Lower lobe of right lung (tissue), 2 donors: ENCODE data around the gene NCKAP1. TPM values are rescaled to one million over a fixed set of nuclear protein-coding genes. Genes with fewer than 3 reads are reported as not detected.
A peak's percentile ranks its signal among the peaks of the same experiment; 100 is the strongest.

Source experiments
- ATAC-seq, 2 donors: fragments of 200-7000 bp; cut with Tn5 transposase; one replicate each; pipeline ENCODE4 v1.9.1; 2020 to 2022; ENCODE audit warnings: mild to moderate bottlenecking in 2 of 2, moderate library complexity in 2 of 2
- DNase-seq: peaks from one replicate; pipeline ENCODE4 v3.0.0-alpha.2; 2020
- H3K27ac ChIP-seq: fragments of 200-600 bp; one replicate; pipeline ENCODE4 v1.8.0; 2022
- H3K27me3 ChIP-seq: fragments of 200-600 bp; one replicate; pipeline ENCODE4 v1.8.0; 2022; ENCODE audit warnings: low read depth
- H3K36me3 ChIP-seq: fragments of 200-600 bp; one replicate; pipeline ENCODE4 v1.8.0; 2022; ENCODE audit warnings: mild to moderate bottlenecking
- H3K4me1 ChIP-seq: fragments of 200-600 bp; one replicate; pipeline ENCODE4 v1.8.0; 2022
- H3K4me3 ChIP-seq: fragments of 200-600 bp; one replicate; pipeline ENCODE4 v1.8.0; 2022; ENCODE audit warnings: mild to moderate bottlenecking
- H3K9me3 ChIP-seq: fragments of 200-600 bp; one replicate; pipeline ENCODE4 v1.8.0; 2022
- intact Hi-C: fragments of 100-400 bp; cut with DNase I; formaldehyde crosslinking; loops from one replicate; pipeline ENCODE4 v1.11.0; 2022
- total RNA-seq: library from RNA; stranded (reverse); fragmentation: NEBNext Ultra II Directional; extraction: Animal tissue kit (Norgen Biotek cat#: 25700); gene quantifications from one replicate; pipeline ENCODE4 v1.2.1, GENCODE V29; 2021
- TF ChIP-seq, protein P1 (sequence below): fragments of 200-600 bp; IDR thresholded peaks from one replicate; pipeline ENCODE4 v1.8.0; 2022; ENCODE audit warnings: antibody characterized with exemption, mild to moderate bottlenecking
- donor health status: DM: no; HTN: yes; CAD: no; lungs with severe emphysema.

Gene NCKAP1
- total RNA-seq, 1 donor from 2014 or later = 96.8 TPM

DNA sequence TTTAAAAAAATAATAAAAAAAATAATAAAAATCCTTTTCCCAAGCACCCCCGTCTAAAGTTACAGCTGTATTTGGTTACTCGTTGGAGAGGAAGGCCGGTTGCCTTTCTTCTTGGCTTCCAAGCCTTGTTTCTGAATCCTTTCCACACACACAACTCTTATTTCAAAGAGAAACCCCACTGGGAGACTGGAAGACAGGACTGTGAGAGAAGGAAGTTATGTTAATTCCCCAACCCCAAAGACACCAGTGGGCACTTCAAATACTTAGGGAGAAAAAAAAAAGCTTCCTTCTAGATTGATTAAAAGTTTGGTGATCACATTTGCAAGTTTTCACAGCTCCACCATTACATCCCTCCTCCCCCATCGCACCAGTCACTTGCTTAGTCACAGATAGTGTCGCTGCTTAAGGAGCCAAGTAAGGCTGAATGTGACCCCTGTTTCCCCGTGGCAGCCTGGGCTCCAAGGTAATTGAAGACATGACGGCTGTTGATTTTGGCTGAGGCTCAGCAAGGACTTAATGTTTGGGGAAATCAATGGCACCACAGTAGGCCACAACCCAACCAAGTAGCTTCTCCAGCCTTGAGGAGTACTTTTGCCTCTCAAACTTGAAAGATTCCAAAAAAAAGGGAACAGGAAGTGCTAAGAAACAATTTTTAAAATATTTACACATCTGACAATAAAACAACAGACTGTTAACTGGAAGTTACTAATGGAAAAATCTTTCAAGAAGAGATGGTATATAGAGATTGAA lies 131.0 kb downstream of the NCKAP1 start:
- Histone ChIP-seq H3K27me3 (no peaks in the 10 kb centered on the region), H3K9me3 (no peaks in the 10 kb centered on the region), H3K4me3 (no peak overlapping the region), H3K4me1 (no peaks in the 10 kb centered on the region), H3K36me3 (peaks cover 8% of the 10 kb centered on the region), H3K27ac (no peak overlapping the region)
- ATAC-seq (no peak), DNase-seq (no peak)
- intact Hi-C loops = no loop called here
- TF ChIP-seq, protein P1, sequence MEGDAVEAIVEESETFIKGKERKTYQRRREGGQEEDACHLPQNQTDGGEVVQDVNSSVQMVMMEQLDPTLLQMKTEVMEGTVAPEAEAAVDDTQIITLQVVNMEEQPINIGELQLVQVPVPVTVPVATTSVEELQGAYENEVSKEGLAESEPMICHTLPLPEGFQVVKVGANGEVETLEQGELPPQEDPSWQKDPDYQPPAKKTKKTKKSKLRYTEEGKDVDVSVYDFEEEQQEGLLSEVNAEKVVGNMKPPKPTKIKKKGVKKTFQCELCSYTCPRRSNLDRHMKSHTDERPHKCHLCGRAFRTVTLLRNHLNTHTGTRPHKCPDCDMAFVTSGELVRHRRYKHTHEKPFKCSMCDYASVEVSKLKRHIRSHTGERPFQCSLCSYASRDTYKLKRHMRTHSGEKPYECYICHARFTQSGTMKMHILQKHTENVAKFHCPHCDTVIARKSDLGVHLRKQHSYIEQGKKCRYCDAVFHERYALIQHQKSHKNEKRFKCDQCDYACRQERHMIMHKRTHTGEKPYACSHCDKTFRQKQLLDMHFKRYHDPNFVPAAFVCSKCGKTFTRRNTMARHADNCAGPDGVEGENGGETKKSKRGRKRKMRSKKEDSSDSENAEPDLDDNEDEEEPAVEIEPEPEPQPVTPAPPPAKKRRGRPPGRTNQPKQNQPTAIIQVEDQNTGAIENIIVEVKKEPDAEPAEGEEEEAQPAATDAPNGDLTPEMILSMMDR = no peak

DNA sequence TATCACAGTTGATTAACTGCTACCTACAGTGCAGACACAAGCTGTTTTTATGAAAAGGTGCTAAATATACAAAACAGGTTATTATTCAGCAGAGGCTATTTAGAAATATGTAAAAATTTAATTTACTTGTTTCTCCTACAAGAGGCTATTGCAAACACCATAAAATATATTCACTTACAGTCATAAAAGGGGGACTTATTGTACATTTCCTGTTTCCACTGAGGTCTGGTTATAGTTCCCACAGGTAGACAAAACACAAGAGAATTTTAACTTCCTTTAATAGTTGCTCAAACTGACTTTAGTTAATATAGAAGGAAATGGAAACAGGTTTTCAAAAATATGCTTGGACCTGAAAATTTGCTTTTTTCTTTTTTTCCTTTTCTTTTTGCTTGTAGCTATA lies 131.8 kb downstream of the NCKAP1 start:
- Histone ChIP-seq H3K9me3 (no peaks in the 10 kb centered on the region), H3K4me3 (no peak overlapping the region), H3K4me1 (no peaks in the 10 kb centered on the region), H3K27ac (no peak overlapping the region), H3K36me3 (peaks cover 8% of the 10 kb centered on the region), H3K27me3 (no peaks in the 10 kb centered on the region)
- DNase-seq (no peak), ATAC-seq (no peak)
- intact Hi-C loops = no loop called here
- TF ChIP-seq, protein P1 = no peak

DNA sequence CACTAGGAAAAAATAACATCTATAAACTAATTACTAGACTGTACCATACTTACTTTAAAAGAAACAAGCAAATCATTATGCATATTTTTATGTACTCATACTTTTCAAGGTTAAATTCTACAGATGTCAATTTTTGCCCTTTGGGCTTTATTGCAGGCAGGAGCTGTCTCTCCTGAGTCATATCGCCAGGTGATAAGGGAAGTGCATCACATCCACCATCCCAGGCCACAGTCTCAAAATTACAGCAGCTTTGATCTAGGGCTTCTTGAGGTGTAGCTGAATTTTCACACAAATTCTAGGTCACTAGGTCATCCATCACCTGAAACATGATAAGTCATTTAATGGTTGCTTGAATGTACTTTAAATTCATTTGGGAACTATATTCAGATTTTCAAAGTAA lies 133.4 kb downstream of the NCKAP1 start:
- Histone ChIP-seq H3K4me1 (no peaks in the 10 kb centered on the region), H3K9me3 (no peaks in the 10 kb centered on the region), H3K36me3 (peaks cover 8% of the 10 kb centered on the region), H3K27ac (no peak overlapping the region), H3K27me3 (no peaks in the 10 kb centered on the region), H3K4me3 (no peak overlapping the region)
- DNase-seq (no peak), ATAC-seq (no peak)
- intact Hi-C loops = no loop called here
- TF ChIP-seq, protein P1 = no peak

DNA sequence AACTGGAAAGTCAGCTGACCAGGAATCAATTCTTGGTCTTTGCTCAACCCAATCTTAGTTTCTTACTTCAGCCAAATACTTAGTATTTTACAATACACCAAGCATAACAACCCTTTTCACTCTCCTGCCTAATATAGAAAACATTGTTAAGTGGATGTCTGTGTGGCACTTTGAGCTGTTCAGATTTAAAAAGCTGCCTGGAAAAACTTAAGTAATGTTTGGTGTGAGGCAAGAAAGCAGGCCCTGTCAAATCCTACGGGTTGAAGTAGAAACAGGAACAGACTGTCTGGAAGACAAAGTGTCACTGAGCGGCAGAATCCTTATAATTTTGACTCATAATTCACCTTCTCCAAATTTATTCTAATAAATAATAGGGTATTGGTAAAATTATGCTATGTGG lies 134.7 kb downstream of the NCKAP1 start:
- no peaks in the 10 kb centered on the region for H3K27me3 ChIP-seq
- TF ChIP-seq, protein P1 = no peak
- peaks cover 8% of the 10 kb centered on the region for H3K36me3 ChIP-seq
- ATAC-seq = no peak
- H3K4me3 ChIP-seq = no peak overlapping the region
- H3K4me1 ChIP-seq = no peaks in the 10 kb centered on the region
- no peak overlapping the region for H3K27ac ChIP-seq
- intact Hi-C loops = no loop called here
- no peaks in the 10 kb centered on the region for H3K9me3 ChIP-seq
- no peak for DNase-seq

DNA sequence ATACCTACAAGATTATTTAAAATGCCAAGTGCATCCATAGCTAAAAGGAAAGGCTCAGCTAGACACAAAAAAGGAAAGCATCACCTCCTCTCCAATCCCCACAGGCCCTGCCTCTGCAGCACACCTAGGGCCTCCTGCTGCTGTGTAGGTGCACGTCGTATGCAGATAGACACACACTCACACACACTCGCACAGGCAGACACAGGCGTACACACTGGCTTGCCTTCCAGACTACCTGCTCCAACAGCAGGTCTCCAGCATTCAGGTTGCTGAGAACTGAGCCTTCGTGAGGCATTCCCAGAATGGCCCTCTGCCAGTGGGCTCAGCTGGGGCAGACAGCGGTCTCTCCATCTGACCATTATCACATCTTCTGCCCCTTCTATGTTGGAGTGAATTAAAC lies 136.5 kb downstream of the NCKAP1 start:
- H3K27ac ChIP-seq = no peak overlapping the region
- DNase-seq (no peak), ATAC-seq (peak in 1 of 2 donors; percentile 32)
- H3K4me1 ChIP-seq = no peaks in the 10 kb centered on the region
- no peaks in the 10 kb centered on the region for H3K36me3 ChIP-seq
- H3K27me3 ChIP-seq = no peaks in the 10 kb centered on the region
- intact Hi-C loops = no loop called here
- TF ChIP-seq, protein P1 = no peak
- no peaks in the 10 kb centered on the region for H3K9me3 ChIP-seq
- H3K4me3 ChIP-seq = no peak overlapping the region
